ENCODE results near the gene COPG1. TPM values are rescaled to one million over a fixed set of nuclear protein-coding genes. Genes with fewer than 3 reads are reported as not detected.

Gene COPG1
- total RNA-seq, 1 donor = 402 TPM

DNA sequence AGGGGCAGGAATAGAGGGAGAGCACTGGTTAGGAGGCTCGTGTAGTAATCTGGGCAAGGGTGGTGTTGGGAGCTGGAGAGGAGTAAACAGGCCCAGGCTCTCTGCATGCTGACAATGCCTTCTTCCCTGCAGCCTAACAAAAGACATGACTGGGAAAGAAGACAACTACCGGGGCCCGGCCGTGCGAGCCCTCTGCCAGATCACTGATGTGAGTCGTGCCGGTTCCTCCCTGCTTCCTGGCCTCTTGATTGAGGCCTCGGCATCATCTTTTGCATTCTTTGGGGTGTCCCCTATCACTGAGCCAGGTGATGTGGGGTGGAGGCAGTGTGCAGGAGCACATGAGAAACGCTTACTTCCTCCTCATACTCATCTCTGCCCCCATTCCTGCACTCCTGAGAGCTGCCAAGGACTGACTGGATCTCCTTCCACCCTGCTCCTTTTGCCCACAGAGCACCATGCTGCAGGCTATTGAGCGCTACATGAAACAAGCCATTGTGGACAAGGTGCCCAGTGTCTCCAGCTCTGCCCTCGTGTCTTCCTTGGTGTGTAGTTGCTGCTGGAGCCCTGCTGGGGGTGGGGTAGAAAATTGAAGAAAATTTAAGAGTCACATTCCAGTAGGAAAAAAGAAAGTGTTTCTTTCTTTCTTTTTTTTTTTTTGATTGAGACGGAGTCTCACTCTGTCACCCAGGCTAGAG, 5.3 kb downstream of the COPG1 start:
- DNase-seq (ENCODE audit: low read depth) = no peak
- TF ChIP-seq, protein P1, sequence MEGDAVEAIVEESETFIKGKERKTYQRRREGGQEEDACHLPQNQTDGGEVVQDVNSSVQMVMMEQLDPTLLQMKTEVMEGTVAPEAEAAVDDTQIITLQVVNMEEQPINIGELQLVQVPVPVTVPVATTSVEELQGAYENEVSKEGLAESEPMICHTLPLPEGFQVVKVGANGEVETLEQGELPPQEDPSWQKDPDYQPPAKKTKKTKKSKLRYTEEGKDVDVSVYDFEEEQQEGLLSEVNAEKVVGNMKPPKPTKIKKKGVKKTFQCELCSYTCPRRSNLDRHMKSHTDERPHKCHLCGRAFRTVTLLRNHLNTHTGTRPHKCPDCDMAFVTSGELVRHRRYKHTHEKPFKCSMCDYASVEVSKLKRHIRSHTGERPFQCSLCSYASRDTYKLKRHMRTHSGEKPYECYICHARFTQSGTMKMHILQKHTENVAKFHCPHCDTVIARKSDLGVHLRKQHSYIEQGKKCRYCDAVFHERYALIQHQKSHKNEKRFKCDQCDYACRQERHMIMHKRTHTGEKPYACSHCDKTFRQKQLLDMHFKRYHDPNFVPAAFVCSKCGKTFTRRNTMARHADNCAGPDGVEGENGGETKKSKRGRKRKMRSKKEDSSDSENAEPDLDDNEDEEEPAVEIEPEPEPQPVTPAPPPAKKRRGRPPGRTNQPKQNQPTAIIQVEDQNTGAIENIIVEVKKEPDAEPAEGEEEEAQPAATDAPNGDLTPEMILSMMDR (IDR thresholded peaks at IDR 0.05; ENCODE audit: insufficient read depth, low read depth, low read length) = no peak
- H3K4me3 ChIP-seq (ENCODE audit: low read depth, low read length) = no peak overlapping the region

DNA sequence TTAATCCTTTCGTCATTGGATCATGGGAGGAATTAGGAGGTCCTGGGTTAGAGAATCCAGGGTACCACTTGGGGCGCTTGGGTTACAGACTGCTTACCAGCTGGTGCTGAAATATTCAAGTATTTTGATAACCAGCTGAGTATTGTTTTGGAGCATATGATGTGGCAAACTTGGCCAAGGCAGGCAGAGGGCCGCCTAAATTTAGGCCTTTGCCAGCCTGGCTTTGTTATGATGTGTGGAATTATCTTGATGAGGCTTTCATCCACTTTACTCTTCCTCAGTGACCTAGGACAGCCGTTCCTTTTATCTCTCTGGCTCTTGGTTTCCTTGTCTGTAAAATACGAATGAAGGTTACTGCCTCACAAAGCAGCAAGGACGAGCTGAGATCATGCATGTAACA, 6.9 kb downstream of the COPG1 start:
- no peak for DNase-seq (ENCODE audit: low read depth)
- H3K4me3 ChIP-seq (ENCODE audit: low read depth, low read length) = no peak overlapping the region
- TF ChIP-seq, protein P1 (IDR thresholded peaks at IDR 0.05; ENCODE audit: insufficient read depth, low read depth, low read length) = no peak

DNA sequence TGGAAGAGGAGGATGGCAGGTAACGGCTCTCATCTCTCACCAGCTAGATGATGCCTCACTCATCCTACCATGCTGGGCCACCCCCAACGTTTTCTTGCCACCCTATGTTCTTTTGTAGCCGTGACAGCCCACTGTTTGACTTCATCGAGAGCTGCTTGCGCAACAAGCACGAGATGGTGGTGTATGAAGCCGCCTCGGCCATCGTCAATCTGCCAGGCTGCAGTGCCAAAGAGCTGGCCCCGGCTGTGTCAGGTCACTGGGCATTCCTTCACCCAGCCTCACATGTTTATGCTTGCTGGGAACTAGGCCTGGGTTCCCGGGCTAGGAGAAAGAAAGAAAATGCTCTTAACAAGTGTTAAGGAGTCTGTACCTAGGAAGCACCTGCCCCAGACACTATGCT, 8.2 kb downstream of the COPG1 start:
- DNase-seq (ENCODE audit: low read depth) = no peak
- TF ChIP-seq, protein P1 (IDR thresholded peaks at IDR 0.05; ENCODE audit: insufficient read depth, low read depth, low read length) = no peak
- no peak overlapping the region for H3K4me3 ChIP-seq (ENCODE audit: low read depth, low read length)

DNA sequence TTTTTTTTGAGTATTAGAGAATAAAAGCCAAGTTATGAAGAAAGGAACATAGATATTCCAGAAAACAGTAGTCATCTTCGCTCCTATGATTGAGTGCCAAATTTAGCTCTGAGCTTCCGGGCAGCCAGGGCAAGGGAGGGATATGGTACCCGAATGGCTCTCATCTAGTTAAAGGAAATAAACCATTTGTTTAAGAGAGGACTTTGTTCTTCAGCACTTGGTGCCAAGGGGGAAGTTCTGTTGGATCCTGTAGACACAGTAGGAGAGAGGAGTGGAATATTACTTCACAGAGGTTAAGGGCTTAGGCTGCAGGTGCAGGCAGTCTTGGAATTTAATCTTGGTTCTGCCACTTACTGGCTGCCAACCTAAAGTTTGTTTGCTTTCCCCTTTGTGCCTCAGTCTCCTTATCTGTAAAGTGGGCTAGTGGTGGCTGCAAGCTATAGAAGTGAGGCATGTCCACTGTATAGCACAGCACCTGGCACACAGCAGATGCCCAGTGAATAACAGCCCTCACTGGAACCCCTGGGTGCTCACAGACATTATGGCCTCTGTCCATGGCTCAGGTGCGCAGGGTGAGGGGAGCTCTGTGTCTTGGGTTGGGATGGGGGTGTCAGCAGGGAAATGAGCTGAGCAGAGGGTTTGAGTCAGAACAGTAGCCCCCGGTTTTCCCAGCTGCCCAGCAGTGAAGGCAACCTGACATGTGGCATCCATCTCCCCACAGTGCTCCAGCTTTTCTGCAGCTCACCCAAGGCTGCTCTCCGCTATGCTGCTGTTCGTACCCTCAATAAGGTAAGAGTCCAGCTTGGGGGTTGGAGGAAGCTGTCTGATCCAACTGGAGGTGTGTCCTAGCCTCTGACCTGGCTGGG, 10.4 kb downstream of the COPG1 start:
- DNase-seq (ENCODE audit: low read depth) = no peak
- TF ChIP-seq, protein P1 (IDR thresholded peaks at IDR 0.05; ENCODE audit: insufficient read depth, low read depth, low read length) = no peak

DNA sequence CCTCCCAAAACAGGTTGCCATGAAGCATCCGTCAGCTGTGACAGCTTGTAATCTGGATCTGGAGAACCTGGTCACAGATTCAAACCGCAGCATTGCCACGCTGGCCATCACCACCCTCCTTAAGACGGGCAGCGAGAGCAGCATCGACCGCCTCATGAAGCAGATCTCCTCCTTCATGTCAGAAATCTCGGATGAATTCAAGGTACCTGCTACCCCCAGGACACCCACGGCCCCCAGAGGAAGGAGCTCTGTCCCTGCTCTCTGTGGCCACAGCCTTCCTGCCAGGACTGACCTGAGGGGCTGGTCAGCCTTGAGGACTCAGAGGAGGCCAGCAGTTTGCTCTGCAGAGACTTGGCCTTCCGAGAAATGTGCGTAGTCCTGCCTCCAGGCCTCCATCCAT, 11.2 kb downstream of the COPG1 start:
- no peak for DNase-seq (ENCODE audit: low read depth)
- H3K4me3 ChIP-seq (ENCODE audit: low read depth, low read length) = no peak overlapping the region
- TF ChIP-seq, protein P1 (IDR thresholded peaks at IDR 0.05; ENCODE audit: insufficient read depth, low read depth, low read length) = no peak

More for the DNA sequence above, 10.4 kb downstream of the COPG1 start:
- H3K4me3 ChIP-seq (ENCODE audit: low read depth, low read length) = no peak overlapping the region

DNA sequence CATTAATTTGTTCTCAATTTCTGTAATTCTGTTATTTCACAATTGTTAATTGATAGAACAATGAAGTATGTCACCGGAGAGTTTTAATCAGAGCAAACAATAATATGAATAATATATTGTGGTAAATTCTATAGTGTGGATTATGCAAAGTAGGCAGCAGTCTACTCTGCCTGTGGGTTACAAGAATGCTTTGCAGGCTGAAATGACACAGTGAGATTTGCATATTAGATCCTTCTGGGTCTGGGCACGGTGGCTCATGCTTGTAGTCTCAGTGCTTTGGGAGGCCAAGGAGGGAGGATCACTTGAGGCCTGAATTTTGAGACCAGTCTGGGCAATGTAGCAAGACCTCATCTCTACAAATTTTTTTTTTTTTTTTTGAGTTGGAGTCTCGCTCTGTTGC, 12.5 kb downstream of the COPG1 start:
- no peak overlapping the region for H3K4me3 ChIP-seq (ENCODE audit: low read depth, low read length)
- no peak for DNase-seq (ENCODE audit: low read depth)
- TF ChIP-seq, protein P1 (IDR thresholded peaks at IDR 0.05; ENCODE audit: insufficient read depth, low read depth, low read length) = no peak

Measured in fibroblast of villous mesenchyme (primary cell).